ENCODE measurements around the gene WWC1. TPM values are rescaled to one million over a fixed set of nuclear protein-coding genes. Genes with fewer than 3 reads are reported as not detected.
A peak's percentile ranks its signal among the peaks of the same experiment; 100 is the strongest.

The WWC1 gene
- total RNA-seq, 1 donor from 2014 or later, result 13.7 TPM

DNA sequence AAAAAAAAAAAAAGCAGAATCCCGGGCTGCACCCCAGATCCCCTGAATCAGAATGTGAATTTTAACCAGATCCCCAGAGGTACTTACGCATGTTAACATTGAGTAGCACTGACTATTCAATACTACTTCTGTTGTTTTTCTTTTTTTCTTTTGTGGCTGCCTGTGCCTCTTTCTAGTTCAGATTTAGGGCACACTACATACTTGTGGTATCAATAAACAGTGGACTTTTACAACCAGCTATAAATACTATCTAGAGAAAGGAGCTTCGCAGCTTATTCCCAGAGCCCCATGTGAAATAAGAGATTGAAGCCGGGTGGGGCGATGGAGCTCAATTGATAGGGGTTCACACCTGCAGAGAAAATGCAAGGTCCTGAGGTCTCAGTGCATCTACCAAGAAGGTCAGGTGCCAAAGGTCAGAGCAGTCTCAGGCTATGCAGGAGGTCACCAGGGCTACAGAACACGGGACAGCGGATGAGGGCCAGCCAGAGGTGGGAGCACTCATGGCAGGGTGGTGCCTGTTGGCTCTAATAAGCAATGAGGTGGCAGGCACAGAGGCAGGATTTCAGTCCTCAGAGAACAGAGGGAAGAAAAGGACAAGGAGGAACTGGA lies 22.3 kb downstream of the WWC1 start:
- no peak overlapping the region for H3K4me3 Mint-ChIP-seq
- no peaks in the 10 kb centered on the region for H3K27me3 Mint-ChIP-seq (ENCODE audit: low read depth)
- H3K4me1 Mint-ChIP-seq, result peaks cover 46% of the 10 kb centered on the region
- no peaks in the 10 kb centered on the region for H3K36me3 Mint-ChIP-seq (ENCODE audit: low read depth)
- DNase-seq (ENCODE audit: low read depth, low spot score), result no peak
- TF ChIP-seq, protein P1, sequence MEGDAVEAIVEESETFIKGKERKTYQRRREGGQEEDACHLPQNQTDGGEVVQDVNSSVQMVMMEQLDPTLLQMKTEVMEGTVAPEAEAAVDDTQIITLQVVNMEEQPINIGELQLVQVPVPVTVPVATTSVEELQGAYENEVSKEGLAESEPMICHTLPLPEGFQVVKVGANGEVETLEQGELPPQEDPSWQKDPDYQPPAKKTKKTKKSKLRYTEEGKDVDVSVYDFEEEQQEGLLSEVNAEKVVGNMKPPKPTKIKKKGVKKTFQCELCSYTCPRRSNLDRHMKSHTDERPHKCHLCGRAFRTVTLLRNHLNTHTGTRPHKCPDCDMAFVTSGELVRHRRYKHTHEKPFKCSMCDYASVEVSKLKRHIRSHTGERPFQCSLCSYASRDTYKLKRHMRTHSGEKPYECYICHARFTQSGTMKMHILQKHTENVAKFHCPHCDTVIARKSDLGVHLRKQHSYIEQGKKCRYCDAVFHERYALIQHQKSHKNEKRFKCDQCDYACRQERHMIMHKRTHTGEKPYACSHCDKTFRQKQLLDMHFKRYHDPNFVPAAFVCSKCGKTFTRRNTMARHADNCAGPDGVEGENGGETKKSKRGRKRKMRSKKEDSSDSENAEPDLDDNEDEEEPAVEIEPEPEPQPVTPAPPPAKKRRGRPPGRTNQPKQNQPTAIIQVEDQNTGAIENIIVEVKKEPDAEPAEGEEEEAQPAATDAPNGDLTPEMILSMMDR (conservative IDR thresholded peaks at IDR 0.05), result no peak
- H3K9me3 Mint-ChIP-seq, result no peaks in the 10 kb centered on the region
- no peak overlapping the region for H3K27ac Mint-ChIP-seq (ENCODE audit: unreplicated experiment)

GRCh38 chr5:168314735-168315411 lies 23.4 kb downstream of the WWC1 start:
- Mint-ChIP-seq H3K36me3 (ENCODE audit: low read depth) (no peaks in the 10 kb centered on the region), H3K9me3 (no peaks in the 10 kb centered on the region), H3K27me3 (ENCODE audit: low read depth) (no peaks in the 10 kb centered on the region), H3K27ac (ENCODE audit: unreplicated experiment) (peak overlapping the region; percentile 92), H3K4me1 (peaks cover 48% of the 10 kb centered on the region), H3K4me3 (no peak overlapping the region)
- DNase-seq (ENCODE audit: low read depth, low spot score), result no peak
- TF ChIP-seq, protein P1 (conservative IDR thresholded peaks at IDR 0.05), result peak; percentile 35

DNA sequence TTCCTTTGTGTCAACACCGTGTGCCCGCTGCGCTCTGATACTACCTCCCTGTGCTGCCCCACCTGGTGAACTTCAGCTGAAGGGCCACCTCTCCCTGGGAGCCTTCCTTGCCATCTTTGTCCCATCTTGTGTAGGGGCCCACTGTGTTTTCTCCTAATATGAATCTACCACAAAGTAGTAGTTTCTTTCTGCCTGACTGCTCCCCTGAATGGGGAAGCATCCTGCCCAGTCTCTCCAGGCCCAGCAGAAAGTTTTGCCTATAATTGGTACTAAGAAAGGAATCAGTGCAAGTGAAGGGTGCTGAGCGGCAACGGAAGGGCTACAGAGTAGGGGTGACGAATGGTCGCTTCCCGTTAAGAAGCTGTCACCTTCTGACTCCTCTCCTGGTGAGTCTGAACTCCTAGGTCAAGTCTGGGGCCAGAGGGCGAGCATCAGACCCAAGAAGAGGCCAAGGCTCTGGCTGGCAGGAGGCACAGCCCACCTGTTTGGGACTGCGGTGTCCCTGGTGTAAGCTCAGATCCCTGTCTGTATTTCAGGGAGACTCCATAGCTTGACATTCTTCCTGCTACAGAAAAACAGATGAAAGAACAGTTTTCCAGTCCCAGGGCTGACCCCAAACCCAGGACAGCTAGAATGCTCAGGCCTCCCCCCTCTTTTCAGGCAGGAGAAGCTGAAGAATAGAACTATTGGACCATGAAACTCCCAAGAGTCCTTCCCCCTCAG lies 24.1 kb downstream of the WWC1 start:
- peak overlapping the region; percentile 92 for H3K27ac Mint-ChIP-seq (ENCODE audit: unreplicated experiment)
- H3K36me3 Mint-ChIP-seq (ENCODE audit: low read depth), result no peaks in the 10 kb centered on the region
- H3K27me3 Mint-ChIP-seq (ENCODE audit: low read depth), result no peaks in the 10 kb centered on the region
- no peaks in the 10 kb centered on the region for H3K9me3 Mint-ChIP-seq
- TF ChIP-seq, protein P1 (conservative IDR thresholded peaks at IDR 0.05), result no peak
- H3K4me1 Mint-ChIP-seq, result peaks cover 48% of the 10 kb centered on the region
- DNase-seq (ENCODE audit: low read depth, low spot score), result no peak
- H3K4me3 Mint-ChIP-seq, result no peak overlapping the region

DNA sequence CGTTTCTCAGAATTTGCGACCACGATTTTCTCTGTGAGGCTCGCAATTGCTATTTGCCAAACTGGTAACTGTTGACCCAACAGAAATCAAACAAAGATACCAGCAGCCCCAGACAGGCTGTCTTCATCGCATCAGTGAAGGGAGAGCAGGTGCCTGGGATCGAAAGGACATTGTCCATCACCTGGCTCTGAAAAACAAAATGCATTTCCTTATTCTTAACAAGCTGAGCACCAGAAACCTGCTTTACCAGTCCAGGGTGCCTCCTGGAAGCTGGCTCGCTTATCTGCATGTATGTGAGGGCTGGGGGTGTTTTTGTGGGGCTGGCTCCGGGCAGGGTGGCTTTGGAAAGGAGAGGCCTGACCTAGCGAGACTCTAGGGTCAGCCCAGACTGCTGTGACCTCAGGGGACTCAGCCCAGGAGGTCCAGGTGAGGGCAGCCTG lies 24.7 kb downstream of the WWC1 start:
- no peak for DNase-seq (ENCODE audit: low read depth, low spot score)
- H3K27ac Mint-ChIP-seq (ENCODE audit: unreplicated experiment), result peak overlapping the region; percentile 92
- no peaks in the 10 kb centered on the region for H3K36me3 Mint-ChIP-seq (ENCODE audit: low read depth)
- TF ChIP-seq, protein P1 (conservative IDR thresholded peaks at IDR 0.05), result no peak
- H3K4me1 Mint-ChIP-seq, result peaks cover 48% of the 10 kb centered on the region
- no peaks in the 10 kb centered on the region for H3K9me3 Mint-ChIP-seq
- H3K4me3 Mint-ChIP-seq, result peak overlapping the region; percentile 13
- no peaks in the 10 kb centered on the region for H3K27me3 Mint-ChIP-seq (ENCODE audit: low read depth)

DNA sequence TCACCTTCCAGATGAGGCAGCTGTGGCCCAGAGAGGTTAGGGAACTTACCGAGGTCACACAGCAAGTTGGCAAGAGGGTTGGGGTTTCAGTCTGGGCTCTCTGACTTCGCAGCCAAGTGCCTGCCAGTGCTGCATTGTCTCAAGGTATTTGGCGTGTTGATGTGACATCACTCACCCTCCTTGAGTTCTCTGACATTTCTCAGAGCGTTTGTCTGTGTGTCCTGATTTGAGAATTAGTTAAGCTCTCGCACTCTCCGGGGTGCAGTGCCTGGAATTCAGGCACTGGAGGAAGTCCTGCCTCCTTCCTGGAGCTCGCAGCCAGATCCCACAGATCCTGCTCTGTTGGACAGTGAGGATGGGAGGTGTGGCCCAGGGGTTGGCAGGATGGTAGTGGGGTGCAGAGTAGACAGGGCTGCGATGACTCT lies 25.7 kb downstream of the WWC1 start:
- TF ChIP-seq, protein P1 (conservative IDR thresholded peaks at IDR 0.05), result no peak
- Mint-ChIP-seq H3K4me3 (no peak overlapping the region), H3K27ac (ENCODE audit: unreplicated experiment) (peak overlapping the region; percentile 86), H3K36me3 (ENCODE audit: low read depth) (no peaks in the 10 kb centered on the region), H3K9me3 (no peaks in the 10 kb centered on the region), H3K4me1 (peaks cover 48% of the 10 kb centered on the region), H3K27me3 (ENCODE audit: low read depth) (no peaks in the 10 kb centered on the region)
- no peak for DNase-seq (ENCODE audit: low read depth, low spot score)

Data from neural crest cell (in vitro differentiated cells).